ENCODE measurements around the gene ECM1.

Gene ECM1

DNA sequence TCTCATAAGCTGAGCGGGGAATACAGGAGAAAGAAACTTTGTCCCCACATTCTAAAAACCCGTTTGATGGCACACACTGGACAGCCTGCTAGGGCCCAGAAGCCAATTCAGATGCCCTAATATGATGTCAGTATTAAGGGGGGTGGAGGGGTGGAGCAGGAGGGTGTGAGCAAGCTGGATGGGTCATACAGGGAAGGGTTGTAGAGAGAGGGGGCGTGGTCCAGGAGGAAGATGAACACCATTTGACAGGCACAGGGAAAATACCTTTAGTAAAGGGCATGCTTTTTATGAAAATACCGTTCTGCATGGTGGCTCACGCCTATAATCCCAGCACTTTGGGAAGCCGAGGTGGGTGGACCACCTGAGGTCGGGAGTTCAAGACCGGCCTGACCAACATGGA lies 14.7 kb upstream of the ECM1 start:
- H3K4ac ChIP-seq (ENCODE audit: low read depth, low read length): no peak overlapping the region
- H2BK5ac ChIP-seq (ENCODE audit: low read length): no peak overlapping the region
- no peak overlapping the region for H3K4me2 ChIP-seq (ENCODE audit: low read length)
- no peak overlapping the region for H3K9ac ChIP-seq (ENCODE audit: low read length)
- H3K27ac ChIP-seq (ENCODE audit: low read depth, low read length): no peak overlapping the region
- no CpG with 5 or more reads among the region's 8 CpGs for WGBS (ENCODE audit: extremely low coverage, insufficient coverage, low lambda C conversion rate)
- H3K18ac ChIP-seq (ENCODE audit: low read length): no peak overlapping the region
- no peak overlapping the region for H3K23ac ChIP-seq (ENCODE audit: low read length)
- H3K27me3 ChIP-seq (ENCODE audit: insufficient read depth, low read length, poor library complexity): peaks cover 1% of the 10 kb centered on the region
- no peaks in the 10 kb centered on the region for H3K4me1 ChIP-seq (ENCODE audit: control insufficient read depth, low read depth, low read length)
- H3K36me3 ChIP-seq (ENCODE audit: control insufficient read depth, insufficient read depth, low read length): peaks cover 4% of the 10 kb centered on the region
- no peak overlapping the region for H2BK120ac ChIP-seq (ENCODE audit: low read depth, low read length)
- no peak overlapping the region for H4K5ac ChIP-seq (ENCODE audit: low read length)
- H2BK15ac ChIP-seq (replicated peaks; ENCODE audit: low read depth): no peak overlapping the region
- H3K79me1 ChIP-seq (ENCODE audit: low read length): no peaks in the 10 kb centered on the region
- no peak overlapping the region for H3K56ac ChIP-seq (ENCODE audit: low read length)
- H4K8ac ChIP-seq (ENCODE audit: low read depth, low read length): no peak overlapping the region
- no peaks in the 10 kb centered on the region for H3K79me2 ChIP-seq (ENCODE audit: control insufficient read depth, insufficient read depth, low read length)
- no peak for DNase-seq
- no peak overlapping the region for H2AK5ac ChIP-seq (ENCODE audit: low read length)
- H3K4me3 ChIP-seq (ENCODE audit: low read length): no peak overlapping the region

DNA sequence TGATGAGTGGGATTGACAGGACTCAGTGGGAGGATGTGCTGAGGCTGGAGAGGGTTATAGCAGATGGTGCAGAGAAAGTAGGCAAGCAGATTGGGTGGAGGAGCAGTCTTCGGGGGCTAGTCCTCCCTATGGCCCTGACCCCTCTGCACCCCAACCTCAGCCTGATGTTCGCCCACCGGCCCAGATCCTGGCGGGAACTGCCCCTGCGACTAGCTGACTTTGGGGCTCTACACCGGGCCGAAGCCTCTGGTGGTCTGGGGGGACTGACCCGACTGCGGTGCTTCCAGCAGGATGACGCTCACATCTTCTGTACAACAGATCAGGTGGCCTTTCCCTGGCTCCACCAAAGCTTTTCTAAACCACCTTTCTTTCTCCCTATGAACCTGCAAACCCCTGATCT lies 9.6 kb upstream of the ECM1 start:
- DNase-seq: no peak
- Histone ChIP-seq H3K27ac (ENCODE audit: low read depth, low read length) (no peak overlapping the region), H4K8ac (ENCODE audit: low read depth, low read length) (no peak overlapping the region), H3K4me3 (ENCODE audit: low read length) (no peak overlapping the region), H3K23ac (ENCODE audit: low read length) (no peak overlapping the region), H2AK5ac (ENCODE audit: low read length) (no peak overlapping the region), H2BK120ac (ENCODE audit: low read depth, low read length) (no peak overlapping the region), H2BK15ac (replicated peaks; ENCODE audit: low read depth) (no peak overlapping the region), H3K79me1 (ENCODE audit: low read length) (no peaks in the 10 kb centered on the region), H3K4me2 (ENCODE audit: low read length) (no peak overlapping the region), H3K56ac (ENCODE audit: low read length) (no peak overlapping the region), H3K4me1 (ENCODE audit: control insufficient read depth, low read depth, low read length) (no peaks in the 10 kb centered on the region), H3K27me3 (ENCODE audit: insufficient read depth, low read length, poor library complexity) (no peaks in the 10 kb centered on the region), H3K9ac (ENCODE audit: low read length) (no peak overlapping the region), H2BK5ac (ENCODE audit: low read length) (no peak overlapping the region), H3K18ac (ENCODE audit: low read length) (no peak overlapping the region), H3K4ac (ENCODE audit: low read depth, low read length) (no peak overlapping the region), H3K79me2 (ENCODE audit: control insufficient read depth, insufficient read depth, low read length) (no peaks in the 10 kb centered on the region), H4K5ac (ENCODE audit: low read length) (no peak overlapping the region), H3K36me3 (ENCODE audit: control insufficient read depth, insufficient read depth, low read length) (peaks cover 4% of the 10 kb centered on the region)
- no CpG with 5 or more reads among the region's 10 CpGs for WGBS (ENCODE audit: extremely low coverage, insufficient coverage, low lambda C conversion rate)

DNA sequence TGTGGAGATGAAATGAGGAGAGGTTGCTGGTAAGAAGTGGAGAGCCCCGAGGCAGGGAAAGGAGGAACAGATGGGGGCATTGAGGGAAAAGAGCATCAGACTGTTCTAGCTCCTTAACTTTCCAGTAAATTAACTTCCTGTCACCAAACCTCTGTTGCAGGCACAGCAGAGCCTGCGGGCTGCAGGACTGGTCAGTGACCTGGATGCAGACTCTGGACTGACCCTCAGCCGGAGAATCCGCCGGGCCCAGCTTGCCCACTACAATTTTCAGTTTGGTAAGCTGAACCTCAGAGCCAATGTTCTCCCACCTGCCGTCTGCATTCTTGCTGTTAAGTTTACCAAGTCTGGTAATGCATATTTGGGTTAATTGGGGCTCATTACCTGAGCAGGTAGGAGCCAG lies 2.5 kb upstream of the ECM1 start:
- Histone ChIP-seq H4K5ac (ENCODE audit: low read length) (no peak overlapping the region), H3K27ac (ENCODE audit: low read depth, low read length) (no peak overlapping the region), H2BK15ac (replicated peaks; ENCODE audit: low read depth) (no peak overlapping the region), H4K8ac (ENCODE audit: low read depth, low read length) (no peak overlapping the region), H3K79me1 (ENCODE audit: low read length) (no peaks in the 10 kb centered on the region), H3K18ac (ENCODE audit: low read length) (no peak overlapping the region), H3K23ac (ENCODE audit: low read length) (no peak overlapping the region), H2AK5ac (ENCODE audit: low read length) (no peak overlapping the region), H2BK120ac (ENCODE audit: low read depth, low read length) (no peak overlapping the region), H3K27me3 (ENCODE audit: insufficient read depth, low read length, poor library complexity) (no peaks in the 10 kb centered on the region), H3K9ac (ENCODE audit: low read length) (no peak overlapping the region), H3K79me2 (ENCODE audit: control insufficient read depth, insufficient read depth, low read length) (no peaks in the 10 kb centered on the region), H3K56ac (ENCODE audit: low read length) (no peak overlapping the region), H3K4me1 (ENCODE audit: control insufficient read depth, low read depth, low read length) (no peaks in the 10 kb centered on the region), H3K4me2 (ENCODE audit: low read length) (no peak overlapping the region), H3K4ac (ENCODE audit: low read depth, low read length) (no peak overlapping the region), H3K4me3 (ENCODE audit: low read length) (no peak overlapping the region), H3K36me3 (ENCODE audit: control insufficient read depth, insufficient read depth, low read length) (peaks cover 2% of the 10 kb centered on the region), H2BK5ac (ENCODE audit: low read length) (no peak overlapping the region)
- DNase-seq: no peak
- WGBS (ENCODE audit: extremely low coverage, insufficient coverage, low lambda C conversion rate): no CpG with 5 or more reads among the region's 6 CpGs

DNA sequence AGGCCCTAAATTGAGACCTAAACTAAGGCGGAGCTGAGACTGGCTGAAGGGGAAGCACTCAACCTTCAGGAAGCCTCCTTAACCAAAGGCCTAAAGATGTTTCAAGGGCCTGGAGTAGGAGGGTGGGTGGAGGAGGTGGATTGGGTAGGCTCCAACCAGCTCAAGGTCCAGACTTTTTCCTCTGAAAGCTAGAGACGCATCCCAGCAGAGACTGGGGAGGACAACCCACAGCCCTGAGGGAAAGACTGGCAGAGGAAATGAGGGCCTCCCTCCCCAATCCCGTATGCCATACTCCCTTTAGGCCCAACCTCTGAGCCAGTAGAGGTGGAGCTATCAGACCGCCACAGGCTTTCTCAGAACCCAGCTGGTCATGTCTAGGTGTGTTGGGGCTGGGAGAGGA lies 1.1 kb downstream of the ECM1 start:
- peaks cover 2% of the 10 kb centered on the region for H3K36me3 ChIP-seq (ENCODE audit: control insufficient read depth, insufficient read depth, low read length)
- H3K79me1 ChIP-seq (ENCODE audit: low read length): no peaks in the 10 kb centered on the region
- H3K23ac ChIP-seq (ENCODE audit: low read length): no peak overlapping the region
- no CpG with 5 or more reads among the region's 4 CpGs for WGBS (ENCODE audit: extremely low coverage, insufficient coverage, low lambda C conversion rate)
- H3K4me1 ChIP-seq (ENCODE audit: control insufficient read depth, low read depth, low read length): no peaks in the 10 kb centered on the region
- H3K4ac ChIP-seq (ENCODE audit: low read depth, low read length): no peak overlapping the region
- no peak overlapping the region for H3K27ac ChIP-seq (ENCODE audit: low read depth, low read length)
- H3K4me3 ChIP-seq (ENCODE audit: low read length): no peak overlapping the region
- no peak for DNase-seq
- no peak overlapping the region for H2BK15ac ChIP-seq (replicated peaks; ENCODE audit: low read depth)
- H3K4me2 ChIP-seq (ENCODE audit: low read length): no peak overlapping the region
- no peak overlapping the region for H3K9ac ChIP-seq (ENCODE audit: low read length)
- H3K27me3 ChIP-seq (ENCODE audit: insufficient read depth, low read length, poor library complexity): no peaks in the 10 kb centered on the region
- H3K79me2 ChIP-seq (ENCODE audit: control insufficient read depth, insufficient read depth, low read length): no peaks in the 10 kb centered on the region
- H3K18ac ChIP-seq (ENCODE audit: low read length): no peak overlapping the region
- H2AK5ac ChIP-seq (ENCODE audit: low read length): no peak overlapping the region
- no peak overlapping the region for H4K5ac ChIP-seq (ENCODE audit: low read length)
- H3K56ac ChIP-seq (ENCODE audit: low read length): no peak overlapping the region
- H4K8ac ChIP-seq (ENCODE audit: low read depth, low read length): no peak overlapping the region
- H2BK120ac ChIP-seq (ENCODE audit: low read depth, low read length): no peak overlapping the region
- H2BK5ac ChIP-seq (ENCODE audit: low read length): no peak overlapping the region

DNA sequence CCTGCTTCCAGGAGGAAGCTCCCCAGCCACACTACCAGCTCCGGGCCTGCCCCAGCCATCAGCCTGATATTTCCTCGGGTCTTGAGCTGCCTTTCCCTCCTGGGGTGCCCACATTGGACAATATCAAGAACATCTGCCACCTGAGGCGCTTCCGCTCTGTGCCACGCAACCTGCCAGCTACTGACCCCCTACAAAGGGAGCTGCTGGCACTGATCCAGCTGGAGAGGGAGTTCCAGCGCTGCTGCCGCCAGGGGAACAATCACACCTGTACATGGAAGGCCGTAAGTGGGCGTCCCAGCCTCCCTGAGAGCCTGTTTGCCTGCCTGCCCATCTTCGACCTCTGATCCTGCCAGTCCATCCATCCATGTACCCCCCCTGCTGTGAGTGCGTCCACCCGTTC lies 3.6 kb downstream of the ECM1 start:
- no peak overlapping the region for H2BK5ac ChIP-seq (ENCODE audit: low read length)
- no CpG with 5 or more reads among the region's 12 CpGs for WGBS (ENCODE audit: extremely low coverage, insufficient coverage, low lambda C conversion rate)
- no peak for DNase-seq

DNA sequence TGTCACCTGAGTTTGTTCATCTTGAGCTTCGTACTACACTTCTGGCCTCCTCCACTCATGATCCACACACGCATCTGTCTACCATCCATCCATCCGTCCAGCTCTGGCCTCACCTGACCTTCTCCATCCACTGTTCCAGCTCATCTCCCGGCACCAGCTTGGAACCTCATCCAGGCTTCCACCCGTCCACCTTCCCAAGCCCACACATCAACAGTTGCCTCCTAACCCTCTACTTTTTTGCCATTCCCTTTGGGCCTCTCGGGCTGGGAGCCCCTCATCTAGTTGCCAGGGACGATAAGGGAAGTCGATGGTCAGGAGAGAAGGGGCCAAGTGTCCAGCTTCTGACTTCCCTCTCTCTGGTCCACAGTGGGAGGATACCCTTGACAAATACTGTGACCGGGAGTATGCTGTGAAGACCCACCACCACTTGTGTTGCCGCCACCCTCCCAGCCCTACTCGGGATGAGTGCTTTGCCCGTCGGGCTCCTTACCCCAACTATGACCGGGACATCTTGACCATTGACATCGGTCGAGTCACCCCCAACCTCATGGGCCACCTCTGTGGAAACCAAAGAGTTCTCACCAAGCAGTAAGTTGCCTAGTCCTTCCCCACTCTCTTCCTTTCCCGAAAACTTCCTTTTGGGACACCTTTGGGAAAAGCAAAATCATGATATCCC lies 4.2 kb downstream of the ECM1 start:
- Histone ChIP-seq H3K79me2 (ENCODE audit: control insufficient read depth, insufficient read depth, low read length) (no peaks in the 10 kb centered on the region), H3K18ac (ENCODE audit: low read length) (no peak overlapping the region), H4K8ac (ENCODE audit: low read depth, low read length) (no peak overlapping the region), H3K56ac (ENCODE audit: low read length) (no peak overlapping the region), H2BK120ac (ENCODE audit: low read depth, low read length) (no peak overlapping the region), H3K23ac (ENCODE audit: low read length) (no peak overlapping the region), H3K79me1 (ENCODE audit: low read length) (no peaks in the 10 kb centered on the region), H3K9ac (ENCODE audit: low read length) (no peak overlapping the region), H3K4ac (ENCODE audit: low read depth, low read length) (no peak overlapping the region), H2AK5ac (ENCODE audit: low read length) (no peak overlapping the region), H2BK15ac (replicated peaks; ENCODE audit: low read depth) (no peak overlapping the region), H3K27me3 (ENCODE audit: insufficient read depth, low read length, poor library complexity) (no peaks in the 10 kb centered on the region), H3K27ac (ENCODE audit: low read depth, low read length) (no peak overlapping the region), H3K4me3 (ENCODE audit: low read length) (no peak overlapping the region), H3K36me3 (ENCODE audit: control insufficient read depth, insufficient read depth, low read length) (no peaks in the 10 kb centered on the region), H3K4me1 (ENCODE audit: control insufficient read depth, low read depth, low read length) (no peaks in the 10 kb centered on the region), H3K4me2 (ENCODE audit: low read length) (no peak overlapping the region), H2BK5ac (ENCODE audit: low read length) (no peak overlapping the region), H4K5ac (ENCODE audit: low read length) (no peak overlapping the region)
- DNase-seq: no peak
- no CpG with 5 or more reads among the region's 17 CpGs for WGBS (ENCODE audit: extremely low coverage, insufficient coverage, low lambda C conversion rate)

More for the DNA sequence above, 3.6 kb downstream of the ECM1 start:
- Histone ChIP-seq H4K8ac (ENCODE audit: low read depth, low read length) (no peak overlapping the region), H3K4me2 (ENCODE audit: low read length) (no peak overlapping the region), H2AK5ac (ENCODE audit: low read length) (no peak overlapping the region), H3K79me1 (ENCODE audit: low read length) (no peaks in the 10 kb centered on the region), H2BK15ac (replicated peaks; ENCODE audit: low read depth) (no peak overlapping the region), H3K56ac (ENCODE audit: low read length) (no peak overlapping the region), H3K36me3 (ENCODE audit: control insufficient read depth, insufficient read depth, low read length) (no peaks in the 10 kb centered on the region), H3K9ac (ENCODE audit: low read length) (no peak overlapping the region), H3K79me2 (ENCODE audit: control insufficient read depth, insufficient read depth, low read length) (no peaks in the 10 kb centered on the region), H3K4me3 (ENCODE audit: low read length) (no peak overlapping the region), H4K5ac (ENCODE audit: low read length) (no peak overlapping the region), H3K18ac (ENCODE audit: low read length) (no peak overlapping the region), H3K27ac (ENCODE audit: low read depth, low read length) (no peak overlapping the region), H3K23ac (ENCODE audit: low read length) (no peak overlapping the region), H3K4me1 (ENCODE audit: control insufficient read depth, low read depth, low read length) (no peaks in the 10 kb centered on the region), H3K27me3 (ENCODE audit: insufficient read depth, low read length, poor library complexity) (no peaks in the 10 kb centered on the region), H3K4ac (ENCODE audit: low read depth, low read length) (no peak overlapping the region), H2BK120ac (ENCODE audit: low read depth, low read length) (no peak overlapping the region)

Measured in mesendoderm (in vitro differentiated cells).